Activated T-cell treated with anti-CD3 and anti-CD28 coated beads for 1 hour (primary cell): ENCODE measurements around the gene C17orf58.
"Not testable (repeated sequence)": the region's sequence is repeated elsewhere in the genome, so short reads cannot be mapped to it uniquely, and the experiment has no call there.

Experiments used
- DNase-seq: peaks from one replicate; pipeline ENCODE4 v3.0.0-alpha.2; 2020; ENCODE audit warnings: low read depth

C17orf58 gene

GRCh38 chr17:67996301-67997171, at the start of gene C17orf58:
C17orf58 (minus strand) TSS chr17:67996469; CDS start chr17:67996198, 271 bp downstream.
- DNase-seq, result not testable (repeated sequence)

- no peak for DNase-seq
Observed at GRCh38 chr17:68036304-68037147, 40.3 kb upstream of the C17orf58 start.

- DNase-seq, result peak; percentile 79
Observed at GRCh38 chr17:68035523-68036303, 39.4 kb upstream of the C17orf58 start, which contains the start of gene KPNA2. KPNA2 (plus strand) TSS chr17:68035735; CDS start chr17:68037133, 1,398 bp downstream.

- DNase-seq, result peak; percentile 81
Observed at GRCh38 chr17:68035131-68035522, 38.9 kb upstream of the C17orf58 start.

GRCh38 chr17:68034452-68034776, 38.1 kb upstream of the C17orf58 start:
- no peak for DNase-seq

GRCh38 chr17:68033636-68034451, 37.6 kb upstream of the C17orf58 start:
- DNase-seq, result no peak

GRCh38 chr17:68029512-68030215, 33.4 kb upstream of the C17orf58 start:
- DNase-seq, result no peak

GRCh38 chr17:68022547-68022946, 26.3 kb upstream of the C17orf58 start:
- DNase-seq, result not testable (repeated sequence)

- DNase-seq, result no peak
Observed at GRCh38 chr17:68021963-68022362, 25.7 kb upstream of the C17orf58 start.

GRCh38 chr17:68020791-68021190, 24.5 kb upstream of the C17orf58 start:
- DNase-seq, result not testable (repeated sequence)

GRCh38 chr17:68020409-68020756, 24.1 kb upstream of the C17orf58 start:
- DNase-seq, result no peak

- DNase-seq, result peak; percentile 96
Observed at GRCh38 chr17:68019675-68020408, 23.6 kb upstream of the C17orf58 start.

GRCh38 chr17:68019336-68019674, 23.0 kb upstream of the C17orf58 start:
- no peak for DNase-seq

- not testable (repeated sequence) for DNase-seq
Observed at GRCh38 chr17:68018493-68018892, 22.2 kb upstream of the C17orf58 start.

- no peak for DNase-seq
Observed at GRCh38 chr17:68016838-68017237, 20.6 kb upstream of the C17orf58 start.

- no peak for DNase-seq
Observed at GRCh38 chr17:68015081-68015723, 18.9 kb upstream of the C17orf58 start.

- DNase-seq, result no peak
Observed at GRCh38 chr17:68013385-68013784, 17.1 kb upstream of the C17orf58 start.

GRCh38 chr17:68011199-68011665, 15.0 kb upstream of the C17orf58 start:
- peak; percentile 55 for DNase-seq

GRCh38 chr17:68006797-68007196, 10.5 kb upstream of the C17orf58 start:
- no peak for DNase-seq
